ENCODE data around the gene FBXL4.

DNA sequence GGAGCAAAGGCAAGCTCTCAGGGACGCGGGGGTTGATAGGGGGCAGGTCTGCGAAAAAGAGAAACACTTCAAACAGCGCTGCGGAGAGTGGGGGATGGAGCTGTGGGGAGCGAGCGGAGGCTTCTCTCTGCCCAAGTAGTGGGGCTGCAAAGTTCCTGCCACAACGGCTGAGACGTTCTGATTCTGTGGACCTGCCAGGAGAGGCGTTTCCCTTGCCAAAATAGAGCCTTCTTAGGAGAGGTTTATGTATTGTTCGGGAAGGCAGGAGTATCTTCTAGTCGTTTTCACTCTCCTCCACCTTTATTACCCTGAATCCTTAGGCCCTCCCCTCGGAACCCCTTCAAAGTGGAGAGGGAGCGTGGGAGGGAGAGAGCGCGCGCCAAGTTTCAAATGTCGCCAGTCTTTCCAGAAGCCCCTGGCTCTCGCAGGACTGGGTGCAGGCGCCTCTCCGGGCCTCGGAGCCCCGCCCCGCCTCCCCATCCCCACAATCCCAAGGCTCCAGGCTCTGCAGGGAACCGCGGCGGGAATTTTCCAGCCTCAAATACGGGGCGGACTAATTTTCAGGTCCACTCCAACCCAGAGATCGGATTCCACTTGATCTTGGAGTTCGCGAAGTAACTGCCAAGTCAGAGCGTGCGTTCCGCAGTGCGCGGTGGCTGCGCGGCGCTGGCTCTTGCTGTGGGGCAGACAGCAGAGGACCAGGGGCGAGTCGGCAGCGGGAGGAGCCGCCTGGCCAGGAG lies 123.4 kb downstream of the FBXL4 start:
- TF ChIP-seq, protein P1, sequence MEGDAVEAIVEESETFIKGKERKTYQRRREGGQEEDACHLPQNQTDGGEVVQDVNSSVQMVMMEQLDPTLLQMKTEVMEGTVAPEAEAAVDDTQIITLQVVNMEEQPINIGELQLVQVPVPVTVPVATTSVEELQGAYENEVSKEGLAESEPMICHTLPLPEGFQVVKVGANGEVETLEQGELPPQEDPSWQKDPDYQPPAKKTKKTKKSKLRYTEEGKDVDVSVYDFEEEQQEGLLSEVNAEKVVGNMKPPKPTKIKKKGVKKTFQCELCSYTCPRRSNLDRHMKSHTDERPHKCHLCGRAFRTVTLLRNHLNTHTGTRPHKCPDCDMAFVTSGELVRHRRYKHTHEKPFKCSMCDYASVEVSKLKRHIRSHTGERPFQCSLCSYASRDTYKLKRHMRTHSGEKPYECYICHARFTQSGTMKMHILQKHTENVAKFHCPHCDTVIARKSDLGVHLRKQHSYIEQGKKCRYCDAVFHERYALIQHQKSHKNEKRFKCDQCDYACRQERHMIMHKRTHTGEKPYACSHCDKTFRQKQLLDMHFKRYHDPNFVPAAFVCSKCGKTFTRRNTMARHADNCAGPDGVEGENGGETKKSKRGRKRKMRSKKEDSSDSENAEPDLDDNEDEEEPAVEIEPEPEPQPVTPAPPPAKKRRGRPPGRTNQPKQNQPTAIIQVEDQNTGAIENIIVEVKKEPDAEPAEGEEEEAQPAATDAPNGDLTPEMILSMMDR (conservative IDR thresholded peaks at IDR 0.05 in 1 of 2, IDR thresholded peaks at IDR 0.05 in 1 of 2; ENCODE audit: extremely low read depth in 1 of 2, insufficient read depth in 1 of 2, low read depth in 1 of 2, low read length in 2 of 2): no peak
- peak; percentile 27 for TF ChIP-seq EZH2 (IDR thresholded peaks at IDR 0.05; ENCODE audit: borderline replicate concordance, low read length)

Measured in mammary epithelial cell (primary cell).